Fibroblast of lung (primary cell): ENCODE results near the gene PIGM.

Source experiments
- EZH2 ChIP-seq: IDR thresholded peaks from 2 replicates; pipeline ENCODE4 v1.5.1; 2012; ENCODE audit warnings: low read length, control low read depth, mild to moderate bottlenecking; ENCODE audit errors: missing control alignments
- TF ChIP-seq, protein P1 (sequence below), 2 donors: IDR thresholded peaks in 1 of 2; conservative IDR thresholded peaks in 1 of 2; 1 replicate in 1 of 2; 2 replicates in 1 of 2; pipeline ENCODE4 v1.5.1; 2011 to 2012; ENCODE audit warnings: low read length in 2 of 2, control low read depth in 1 of 2, inconsistent platforms in 1 of 2, low read depth in 1 of 2, mild to moderate bottlenecking in 1 of 2

DNA sequence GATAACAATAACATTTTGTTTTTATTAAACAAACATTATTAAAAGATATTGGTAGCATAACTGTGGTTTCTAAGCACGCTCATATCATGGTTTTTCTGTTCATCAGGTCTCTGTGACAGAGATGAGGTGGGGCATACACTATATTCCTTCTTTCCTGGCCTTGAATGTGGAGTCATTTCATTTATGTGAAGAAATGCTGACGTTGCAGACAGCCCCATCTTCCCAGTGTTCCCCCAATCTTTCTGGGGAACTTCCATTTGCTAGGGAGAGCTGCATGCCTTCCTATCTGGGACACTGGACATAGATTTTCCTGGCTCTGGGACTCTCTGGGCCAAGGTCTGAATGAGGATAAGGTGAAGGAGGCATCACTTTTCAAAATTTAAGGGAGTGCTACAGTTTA is 30.4 kb downstream of the PIGM start:
- TF ChIP-seq, protein P1, sequence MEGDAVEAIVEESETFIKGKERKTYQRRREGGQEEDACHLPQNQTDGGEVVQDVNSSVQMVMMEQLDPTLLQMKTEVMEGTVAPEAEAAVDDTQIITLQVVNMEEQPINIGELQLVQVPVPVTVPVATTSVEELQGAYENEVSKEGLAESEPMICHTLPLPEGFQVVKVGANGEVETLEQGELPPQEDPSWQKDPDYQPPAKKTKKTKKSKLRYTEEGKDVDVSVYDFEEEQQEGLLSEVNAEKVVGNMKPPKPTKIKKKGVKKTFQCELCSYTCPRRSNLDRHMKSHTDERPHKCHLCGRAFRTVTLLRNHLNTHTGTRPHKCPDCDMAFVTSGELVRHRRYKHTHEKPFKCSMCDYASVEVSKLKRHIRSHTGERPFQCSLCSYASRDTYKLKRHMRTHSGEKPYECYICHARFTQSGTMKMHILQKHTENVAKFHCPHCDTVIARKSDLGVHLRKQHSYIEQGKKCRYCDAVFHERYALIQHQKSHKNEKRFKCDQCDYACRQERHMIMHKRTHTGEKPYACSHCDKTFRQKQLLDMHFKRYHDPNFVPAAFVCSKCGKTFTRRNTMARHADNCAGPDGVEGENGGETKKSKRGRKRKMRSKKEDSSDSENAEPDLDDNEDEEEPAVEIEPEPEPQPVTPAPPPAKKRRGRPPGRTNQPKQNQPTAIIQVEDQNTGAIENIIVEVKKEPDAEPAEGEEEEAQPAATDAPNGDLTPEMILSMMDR (conservative IDR thresholded peaks at IDR 0.05 in 1 of 2, IDR thresholded peaks at IDR 0.05 in 1 of 2; ENCODE audit: low read depth in 1 of 2, low read length in 2 of 2): no peak
- no peak for TF ChIP-seq EZH2
